ENCODE results near the gene PPP1R3F.

The PPP1R3F gene

GRCh38 chrX:49249616-49250015 is 20.0 kb upstream of the PPP1R3F start:
- H3K27me3 ChIP-seq (replicated peaks; ENCODE audit: insufficient read depth, low read length): no peaks in the 10 kb centered on the region
- H3K9me3 ChIP-seq (replicated peaks; ENCODE audit: insufficient read depth, low read length): no peaks in the 10 kb centered on the region
- TF ChIP-seq EZH2 (optimal IDR thresholded peaks at IDR 0.05; ENCODE audit: low read depth, low read length) (no peak), EZH2phosphoT487 (IDR thresholded peaks at IDR 0.05; ENCODE audit: low read length) (no peak), CTCF (IDR thresholded peaks at IDR 0.05; ENCODE audit: low read length) (no peak)
- H3K4me3 ChIP-seq (ENCODE audit: low read length): no peak overlapping the region
- no peak overlapping the region for H2AFZ ChIP-seq (ENCODE audit: low read length)
- no peaks in the 10 kb centered on the region for H3K9me2 ChIP-seq (replicated peaks; ENCODE audit: insufficient read depth, low read length)
- no peaks in the 10 kb centered on the region for H3K36me3 ChIP-seq (replicated peaks; ENCODE audit: insufficient read depth, low read length)
- DNase-seq: no peak
- no peaks in the 10 kb centered on the region for H3K4me1 ChIP-seq (ENCODE audit: low read length)
- no peaks in the 10 kb centered on the region for H3K79me2 ChIP-seq (ENCODE audit: low read length)
- H3F3A ChIP-seq (ENCODE audit: insufficient read depth, low read length): no peaks in the 10 kb centered on the region
- no peak overlapping the region for H3K27ac ChIP-seq (ENCODE audit: low read length)
- no peak overlapping the region for H3K4me2 ChIP-seq (ENCODE audit: low read depth, low read length)
- no peaks in the 10 kb centered on the region for H4K20me1 ChIP-seq (ENCODE audit: insufficient read depth, low read length)
- H3K9ac ChIP-seq (ENCODE audit: low read length): no peak overlapping the region

DNA sequence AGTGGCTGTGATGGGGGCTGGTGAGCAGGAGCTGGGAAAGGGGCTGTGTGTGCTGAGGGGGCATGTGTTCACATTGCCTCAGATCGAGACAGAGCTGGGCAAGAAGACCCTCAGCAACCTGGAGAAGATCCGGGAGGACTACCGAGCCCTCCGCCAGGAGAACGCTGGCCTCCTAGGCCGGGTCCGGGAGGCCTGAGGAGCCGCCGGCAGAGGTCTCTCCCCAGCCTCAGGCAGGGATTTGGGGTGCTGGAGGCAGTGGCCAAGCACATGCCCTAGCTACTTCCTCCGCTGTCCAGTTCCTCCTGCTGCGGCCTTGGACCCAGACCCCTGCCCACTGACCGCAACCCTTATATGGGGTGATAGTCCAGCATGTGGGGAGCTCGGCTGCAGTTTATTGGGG is 19.5 kb upstream of the PPP1R3F start:
- Histone ChIP-seq H2AFZ (ENCODE audit: low read length) (no peak overlapping the region), H3K4me1 (ENCODE audit: low read length) (no peaks in the 10 kb centered on the region), H3K4me2 (ENCODE audit: low read depth, low read length) (no peak overlapping the region), H3K4me3 (ENCODE audit: low read length) (no peak overlapping the region), H3K9me3 (replicated peaks; ENCODE audit: insufficient read depth, low read length) (no peaks in the 10 kb centered on the region), H3F3A (ENCODE audit: insufficient read depth, low read length) (no peaks in the 10 kb centered on the region), H3K79me2 (ENCODE audit: low read length) (no peaks in the 10 kb centered on the region), H4K20me1 (ENCODE audit: insufficient read depth, low read length) (no peaks in the 10 kb centered on the region), H3K9me2 (replicated peaks; ENCODE audit: insufficient read depth, low read length) (no peaks in the 10 kb centered on the region), H3K27me3 (replicated peaks; ENCODE audit: insufficient read depth, low read length) (no peaks in the 10 kb centered on the region), H3K36me3 (replicated peaks; ENCODE audit: insufficient read depth, low read length) (no peaks in the 10 kb centered on the region), H3K9ac (ENCODE audit: low read length) (no peak overlapping the region), H3K27ac (ENCODE audit: low read length) (no peak overlapping the region)
- no peak for TF ChIP-seq CTCF (IDR thresholded peaks at IDR 0.05; ENCODE audit: low read length)
- DNase-seq: no peak

GRCh38 chrX:49250578-49250977 is 19.0 kb upstream of the PPP1R3F start:
- H3K4me3 ChIP-seq (ENCODE audit: low read length): no peak overlapping the region
- H2AFZ ChIP-seq (ENCODE audit: low read length): no peak overlapping the region
- no peak for DNase-seq
- no peaks in the 10 kb centered on the region for H4K20me1 ChIP-seq (ENCODE audit: insufficient read depth, low read length)
- H3K9ac ChIP-seq (ENCODE audit: low read length): no peak overlapping the region
- H3K79me2 ChIP-seq (ENCODE audit: low read length): no peaks in the 10 kb centered on the region
- H3K27ac ChIP-seq (ENCODE audit: low read length): no peak overlapping the region
- no peak for TF ChIP-seq EZH2 (optimal IDR thresholded peaks at IDR 0.05; ENCODE audit: low read depth, low read length)
- TF ChIP-seq CTCF (IDR thresholded peaks at IDR 0.05; ENCODE audit: low read length): no peak
- TF ChIP-seq EZH2phosphoT487 (IDR thresholded peaks at IDR 0.05; ENCODE audit: low read length): no peak
- H3K9me3 ChIP-seq (replicated peaks; ENCODE audit: insufficient read depth, low read length): no peaks in the 10 kb centered on the region
- no peaks in the 10 kb centered on the region for H3K4me1 ChIP-seq (ENCODE audit: low read length)
- no peaks in the 10 kb centered on the region for H3K27me3 ChIP-seq (replicated peaks; ENCODE audit: insufficient read depth, low read length)
- H3K36me3 ChIP-seq (replicated peaks; ENCODE audit: insufficient read depth, low read length): no peaks in the 10 kb centered on the region
- H3K9me2 ChIP-seq (replicated peaks; ENCODE audit: insufficient read depth, low read length): no peaks in the 10 kb centered on the region
- no peaks in the 10 kb centered on the region for H3F3A ChIP-seq (ENCODE audit: insufficient read depth, low read length)
- no peak overlapping the region for H3K4me2 ChIP-seq (ENCODE audit: low read depth, low read length)

GRCh38 chrX:49251325-49251724 is 18.3 kb upstream of the PPP1R3F start:
- no peak overlapping the region for H3K9ac ChIP-seq (ENCODE audit: low read length)
- no peaks in the 10 kb centered on the region for H4K20me1 ChIP-seq (ENCODE audit: insufficient read depth, low read length)
- no peak overlapping the region for H3K4me2 ChIP-seq (ENCODE audit: low read depth, low read length)
- no peaks in the 10 kb centered on the region for H3F3A ChIP-seq (ENCODE audit: insufficient read depth, low read length)
- no peak overlapping the region for H3K27ac ChIP-seq (ENCODE audit: low read length)
- no peak for DNase-seq
- H3K27me3 ChIP-seq (replicated peaks; ENCODE audit: insufficient read depth, low read length): no peaks in the 10 kb centered on the region
- TF ChIP-seq CTCF (IDR thresholded peaks at IDR 0.05; ENCODE audit: low read length) (no peak), EZH2 (optimal IDR thresholded peaks at IDR 0.05; ENCODE audit: low read depth, low read length) (no peak), EZH2phosphoT487 (IDR thresholded peaks at IDR 0.05; ENCODE audit: low read length) (no peak)
- H3K4me3 ChIP-seq (ENCODE audit: low read length): no peak overlapping the region
- H3K9me2 ChIP-seq (replicated peaks; ENCODE audit: insufficient read depth, low read length): no peaks in the 10 kb centered on the region
- H3K36me3 ChIP-seq (replicated peaks; ENCODE audit: insufficient read depth, low read length): no peaks in the 10 kb centered on the region
- no peak overlapping the region for H2AFZ ChIP-seq (ENCODE audit: low read length)
- H3K4me1 ChIP-seq (ENCODE audit: low read length): no peaks in the 10 kb centered on the region
- H3K79me2 ChIP-seq (ENCODE audit: low read length): no peaks in the 10 kb centered on the region
- H3K9me3 ChIP-seq (replicated peaks; ENCODE audit: insufficient read depth, low read length): no peaks in the 10 kb centered on the region
